Thoracic aorta (tissue), 2 donors: ENCODE results near the gene IFT57. TPM values are rescaled to one million over a fixed set of nuclear protein-coding genes. Genes with fewer than 3 reads are reported as not detected.

Experiments used
- ATAC-seq: fragments of 150-250 bp; one replicate; pipeline ENCODE4 v1.8.0; 2017; ENCODE audit warnings: low read depth; ENCODE audit not compliant: insufficient number of reproducible peaks, low FRiP score
- DNase-seq: peaks from one replicate; pipeline ENCODE4 v3.0.0-alpha.2; 2020; ENCODE audit warnings: low spot score
- H3K27ac ChIP-seq, 2 donors: fragments of 200-600 bp; sonication (generic); 1 replicate in 1 of 2; 2 replicates in 1 of 2; pipeline ENCODE4 v1.5.1; 2016; ENCODE audit warnings: mild to moderate bottlenecking in 2 of 2, moderate library complexity in 2 of 2
- H3K27me3 ChIP-seq: fragments of 200-600 bp; sonication (generic); replicated peaks from 2 replicates; pipeline ENCODE4 v1.6.0; 2016; ENCODE audit warnings: mild to moderate bottlenecking; ENCODE audit not compliant: insufficient read depth
- H3K36me3 ChIP-seq: fragments of 200-600 bp; sonication (generic); one replicate; pipeline ENCODE4 v1.5.1; 2016
- H3K4me1 ChIP-seq, 2 donors: fragments of 200-600 bp; sonication (generic); 1 replicate in 1 of 2; 2 replicates in 1 of 2; pipeline versions ENCODE4 v1.5.1 to v1.6.0; 2016; ENCODE audit warnings: low read depth in 2 of 2, mild to moderate bottlenecking in 1 of 2; ENCODE audit not compliant: control insufficient read depth in 1 of 2
- H3K4me3 ChIP-seq: fragments of 200-600 bp; sonication (generic); 2 replicates; pipeline ENCODE4 v1.5.1; 2016; ENCODE audit warnings: mild to moderate bottlenecking
- H3K9me3 ChIP-seq: fragments of 200-600 bp; sonication (generic); 2 replicates; pipeline ENCODE4 v1.5.1; 2016
- CTCF ChIP-seq: fragments of 200-600 bp; sonication (generic); IDR thresholded peaks from one replicate; pipeline ENCODE4 v1.5.1; 2019; ENCODE audit warnings: antibody characterized with exemption
- total RNA-seq, 2 donors: library from RNA; depleted of rRNA; stranded (reverse); fragments of >200 nt; gene quantifications; one replicate each; pipeline versions ENCODE4 v1.1.0 to v1.2.3, GENCODE V29; 2016

The IFT57 gene
- total RNA-seq, 2 donors from 2014 or later: 35.7 to 41.1 TPM

DNA sequence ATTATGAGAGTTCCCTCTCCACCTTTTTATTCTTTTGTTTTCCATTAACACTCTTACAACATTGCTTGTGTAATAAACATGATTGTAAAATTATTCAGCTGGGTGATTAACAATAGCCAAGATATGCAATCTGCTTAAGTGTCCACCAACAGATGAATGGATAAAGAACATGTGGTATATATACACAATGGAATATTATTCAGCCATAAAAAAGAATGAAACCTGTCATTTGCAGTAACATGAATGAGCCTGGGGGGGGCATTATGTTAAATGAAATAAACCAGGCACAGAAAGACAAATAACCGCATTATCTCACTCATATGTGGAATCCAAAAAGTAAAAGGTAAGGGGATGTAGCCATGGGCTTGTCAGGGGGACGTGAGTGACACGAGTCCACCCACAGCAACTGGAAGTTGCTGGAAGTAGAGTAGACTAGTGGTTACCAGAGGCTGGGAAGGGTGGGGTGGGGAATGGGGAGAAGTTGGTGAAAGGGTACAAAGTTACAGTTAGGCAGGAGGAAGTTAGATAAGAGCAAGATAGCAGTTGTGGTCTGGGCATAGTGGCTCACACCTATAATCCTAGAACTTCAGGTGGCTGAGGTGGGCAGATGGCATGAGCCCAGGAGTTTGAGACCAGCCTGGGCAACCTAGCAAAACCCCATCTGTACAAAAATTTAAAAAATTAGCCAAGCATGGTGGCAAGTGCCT is 102.7 kb downstream of the IFT57 start:
- Histone ChIP-seq H3K27ac (no peak overlapping the region), H3K36me3 (no peaks in the 10 kb centered on the region), H3K4me1 (no peaks in the 10 kb centered on the region), H3K4me3 (no peak overlapping the region), H3K9me3 (no peaks in the 10 kb centered on the region), H3K27me3 (no peaks in the 10 kb centered on the region)
- DNase-seq: no peak
- no peak for ATAC-seq
- TF ChIP-seq CTCF: no peak

- H3K27me3 ChIP-seq: no peaks in the 10 kb centered on the region
- no peak overlapping the region for H3K4me3 ChIP-seq
- no peaks in the 10 kb centered on the region for H3K4me1 ChIP-seq
- H3K36me3 ChIP-seq: no peaks in the 10 kb centered on the region
- H3K27ac ChIP-seq: no peak overlapping the region
- DNase-seq (no peak), ATAC-seq (no peak)
- no peak for TF ChIP-seq CTCF
- no peaks in the 10 kb centered on the region for H3K9me3 ChIP-seq
These were observed 104.0 kb downstream of the IFT57 start for GRCh38 chr3:108118038-108118768.

GRCh38 chr3:108117241-108117775 is 104.9 kb downstream of the IFT57 start:
- no peak for ATAC-seq
- no peak for TF ChIP-seq CTCF
- Histone ChIP-seq H3K36me3 (no peaks in the 10 kb centered on the region), H3K4me1 (no peaks in the 10 kb centered on the region), H3K9me3 (no peaks in the 10 kb centered on the region), H3K27ac (no peak overlapping the region), H3K4me3 (no peak overlapping the region), H3K27me3 (no peaks in the 10 kb centered on the region)
- DNase-seq: no peak

DNA sequence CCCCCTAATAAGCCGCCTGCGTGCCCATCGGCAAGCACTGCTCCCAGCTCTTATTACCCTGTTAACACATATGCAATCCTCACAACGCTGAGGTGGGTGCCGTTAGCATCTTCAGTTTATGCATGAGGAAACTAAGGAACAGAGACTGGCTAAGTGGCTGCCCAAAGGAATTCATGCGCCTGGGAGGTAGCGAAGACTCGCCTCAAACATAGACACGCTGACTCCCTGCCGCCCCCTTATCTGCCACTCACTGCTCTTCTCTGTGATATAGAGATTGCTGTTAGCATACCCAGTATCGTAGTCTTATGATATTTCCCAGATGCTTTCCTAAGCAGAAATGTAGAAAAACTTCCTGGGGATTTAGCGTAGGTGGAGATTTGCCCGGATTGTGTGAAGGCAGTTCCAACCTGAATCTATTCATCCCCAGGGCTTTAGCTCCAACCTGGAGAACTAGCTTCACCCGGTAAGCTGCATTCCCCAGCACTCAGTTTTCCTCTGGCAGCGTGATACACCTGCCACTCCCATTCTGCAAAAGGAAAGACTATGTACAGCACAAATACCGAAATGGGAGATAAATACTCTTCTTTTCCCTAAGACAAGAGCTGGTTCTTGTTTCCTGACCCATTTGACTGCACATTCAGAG is 107.7 kb downstream of the IFT57 start:
- TF ChIP-seq CTCF: no peak
- Histone ChIP-seq H3K9me3 (no peaks in the 10 kb centered on the region), H3K27ac (no peak overlapping the region), H3K36me3 (no peaks in the 10 kb centered on the region), H3K4me1 (no peaks in the 10 kb centered on the region), H3K4me3 (no peak overlapping the region), H3K27me3 (no peaks in the 10 kb centered on the region)
- no peak for DNase-seq
- no peak for ATAC-seq

DNA sequence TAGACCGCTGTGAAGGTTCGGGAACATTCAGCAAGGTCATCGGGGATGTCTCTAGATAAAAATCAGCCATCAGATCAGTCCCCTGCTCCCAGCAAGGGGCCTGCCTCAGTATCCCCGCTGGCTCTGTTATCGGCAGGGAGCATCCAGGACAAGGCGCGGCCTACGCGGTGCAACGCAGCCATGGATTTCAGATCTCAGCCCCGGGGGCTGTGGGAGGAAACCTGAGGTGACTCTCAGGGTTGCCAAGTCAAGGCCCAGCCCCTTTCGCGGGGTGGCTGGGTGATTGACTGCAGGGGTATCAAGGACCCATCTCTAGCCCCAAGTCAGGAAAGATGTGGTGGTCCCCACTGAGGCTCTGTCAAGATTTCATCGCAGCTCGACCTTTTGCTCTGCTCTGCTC is 108.2 kb downstream of the IFT57 start:
- DNase-seq: no peak
- Histone ChIP-seq H3K27ac (no peak overlapping the region), H3K9me3 (no peaks in the 10 kb centered on the region), H3K4me1 (no peaks in the 10 kb centered on the region), H3K4me3 (no peak overlapping the region), H3K36me3 (no peaks in the 10 kb centered on the region), H3K27me3 (no peaks in the 10 kb centered on the region)
- TF ChIP-seq CTCF: no peak
- no peak for ATAC-seq
